Mesenchymal stem cell (in vitro differentiated cells and primary cell): ENCODE measurements around the gene BTG4.

Source experiments
- DNase-seq: peaks from one replicate; pipeline ENCODE4 v3.0.0-alpha.2; 2013
- H2AFZ ChIP-seq: one replicate; pipeline ENCODE4 v1.6.1; 2013; ENCODE audit warnings: low read depth, mild to moderate bottlenecking, control low read depth, inconsistent platforms, low read length, moderate library complexity
- H2AK5ac ChIP-seq: 2 replicates; pipeline ENCODE4 v1.6.1; 2013; ENCODE audit warnings: low read length, moderate library complexity, mild to moderate bottlenecking, inconsistent platforms; ENCODE audit not compliant: severe bottlenecking
- H2BK120ac ChIP-seq: one replicate; pipeline ENCODE4 v1.6.1; 2013; ENCODE audit warnings: low read depth, mild to moderate bottlenecking, inconsistent platforms, low read length, moderate library complexity
- H2BK12ac ChIP-seq, 2 experiments: one replicate each; pipeline ENCODE4 v1.6.1; 2013; ENCODE audit warnings: inconsistent platforms in 2 of 2, low read length in 2 of 2, mild to moderate bottlenecking in 2 of 2, moderate library complexity in 2 of 2, control low read depth in 1 of 2
- H2BK15ac ChIP-seq: one replicate; pipeline ENCODE4 v1.6.1; 2013; ENCODE audit warnings: mild to moderate bottlenecking, low read depth, inconsistent platforms; ENCODE audit not compliant: poor library complexity, severe bottlenecking
- H2BK5ac ChIP-seq: 2 replicates; pipeline ENCODE4 v1.6.1; 2013; ENCODE audit warnings: low read depth, mild to moderate bottlenecking, low read length, control low read depth, inconsistent platforms; ENCODE audit not compliant: poor library complexity, severe bottlenecking
- H3K14ac ChIP-seq, 2 experiments: one replicate each; pipeline ENCODE4 v1.6.1; 2013; ENCODE audit warnings: inconsistent platforms in 2 of 2, low read length in 2 of 2, control low read depth in 1 of 2, mild to moderate bottlenecking in 1 of 2, moderate library complexity in 1 of 2
- H3K18ac ChIP-seq, 2 experiments: one replicate each; pipeline ENCODE4 v1.6.1; 2013; ENCODE audit warnings: inconsistent platforms in 2 of 2, low read length in 2 of 2, control low read depth in 1 of 2, low read depth in 1 of 2, mild to moderate bottlenecking in 1 of 2
- H3K23ac ChIP-seq, 2 experiments: one replicate each; pipeline ENCODE4 v1.6.1; 2013; ENCODE audit warnings: inconsistent platforms in 2 of 2, low read length in 2 of 2, mild to moderate bottlenecking in 2 of 2, moderate library complexity in 2 of 2, control low read depth in 1 of 2
- H3K27ac ChIP-seq: 2 replicates; pipeline ENCODE4 v1.5.1; 2013; ENCODE audit warnings: mild to moderate bottlenecking, moderate library complexity, low read length, control low read depth, inconsistent platforms; ENCODE audit not compliant: poor library complexity, severe bottlenecking
- H3K27me3 ChIP-seq, 2 experiments: 2 replicates each; pipeline versions ENCODE4 v1.6.1 to v1.7.0; 2013; ENCODE audit warnings: low read length in 2 of 2, mild to moderate bottlenecking in 2 of 2, moderate library complexity in 2 of 2, control low read depth in 1 of 2, inconsistent platforms in 1 of 2; ENCODE audit not compliant: control insufficient read depth in 1 of 2, insufficient read depth in 1 of 2
- H3K36me3 ChIP-seq, 2 experiments: 2 replicates each; pipeline versions ENCODE4 v1.6.1 to v1.7.0; 2013; ENCODE audit warnings: low read length in 2 of 2, control low read depth in 1 of 2, inconsistent platforms in 1 of 2, low read depth in 1 of 2, mild to moderate bottlenecking in 1 of 2; ENCODE audit not compliant: insufficient read depth in 2 of 2, control insufficient read depth in 1 of 2
- H3K4ac ChIP-seq, 2 experiments: one replicate each; pipeline ENCODE4 v1.6.1; 2013; ENCODE audit warnings: inconsistent platforms in 2 of 2, low read length in 2 of 2, mild to moderate bottlenecking in 2 of 2, moderate library complexity in 2 of 2, control low read depth in 1 of 2, low read depth in 1 of 2
- H3K4me1 ChIP-seq: 2 replicates; pipeline ENCODE4 v1.6.1; 2013; ENCODE audit warnings: low read depth, low read length, control low read depth; ENCODE audit not compliant: control insufficient read depth, insufficient read depth
- H3K4me2 ChIP-seq: 2 replicates; pipeline ENCODE4 v1.6.1; 2013; ENCODE audit warnings: low read length, mild to moderate bottlenecking, inconsistent platforms; ENCODE audit not compliant: poor library complexity, severe bottlenecking
- H3K4me3 ChIP-seq, 2 experiments: 2 replicates each; pipeline versions ENCODE4 v1.5.1 to v1.7.0; 2013; ENCODE audit warnings: low read length in 2 of 2, mild to moderate bottlenecking in 2 of 2, control low read depth in 1 of 2, low read depth in 1 of 2; ENCODE audit not compliant: insufficient read depth in 1 of 2
- H3K79me1 ChIP-seq: replicated peaks from 2 replicates; pipeline ENCODE4 v1.6.1; 2013; ENCODE audit warnings: mild to moderate bottlenecking, control low read depth, low read length, inconsistent platforms; ENCODE audit not compliant: poor library complexity, severe bottlenecking
- H3K9ac ChIP-seq: 2 replicates; pipeline ENCODE4 v1.7.0; 2013; ENCODE audit warnings: mild to moderate bottlenecking, low read length, moderate library complexity
- H3K9me3 ChIP-seq: 2 replicates; pipeline ENCODE4 v1.7.0; 2013; ENCODE audit warnings: mild to moderate bottlenecking, low read length; ENCODE audit not compliant: control insufficient read depth
- H4K8ac ChIP-seq: one replicate; pipeline ENCODE4 v1.6.1; 2013; ENCODE audit warnings: inconsistent platforms, mild to moderate bottlenecking, low read length, moderate library complexity
- H4K91ac ChIP-seq: one replicate; pipeline ENCODE4 v1.6.1; 2013; ENCODE audit warnings: mild to moderate bottlenecking, low read length, inconsistent platforms
- WGBS: methylation state at CpG from one replicate; pipeline ENCODE4 v1.1.7; 2013; ENCODE audit warnings: mixed read lengths; 5-methylcytosine and 5-hydroxymethylcytosine counted together

The BTG4 gene

DNA sequence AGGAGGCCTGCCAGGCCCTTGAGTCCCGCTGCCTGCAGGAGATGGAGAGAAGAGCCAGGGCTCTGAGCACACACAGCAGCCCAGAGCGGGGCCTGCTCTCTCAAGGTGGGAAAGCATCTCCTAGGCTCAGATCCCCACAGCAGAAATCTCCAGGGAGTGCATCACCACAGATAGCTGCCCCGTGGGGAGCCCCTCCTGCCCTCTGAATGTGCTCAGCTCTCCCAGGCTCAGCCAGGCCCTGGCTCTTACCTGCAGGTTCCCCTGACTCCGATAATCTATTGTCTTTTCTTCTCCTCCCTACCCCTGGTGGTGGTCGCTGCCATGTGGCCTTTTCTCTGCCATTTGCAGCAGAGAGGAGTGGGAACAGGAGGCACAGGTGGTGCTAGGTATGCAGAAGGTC lies 49.9 kb downstream of the BTG4 start:
- H3K79me1 ChIP-seq: no peaks in the 10 kb centered on the region
- H3K23ac ChIP-seq: no peak overlapping the region
- no peaks in the 10 kb centered on the region for H3K4me1 ChIP-seq
- H3K27ac ChIP-seq: no peak overlapping the region
- no peaks in the 10 kb centered on the region for H3K9me3 ChIP-seq
- H3K18ac ChIP-seq: no peak overlapping the region
- H3K4me3 ChIP-seq: no peak overlapping the region
- no peak overlapping the region for H2BK12ac ChIP-seq
- H3K9ac ChIP-seq: no peak overlapping the region
- no peak overlapping the region for H2BK15ac ChIP-seq
- H3K14ac ChIP-seq: no peak overlapping the region
- H2AK5ac ChIP-seq: no peak overlapping the region
- H4K8ac ChIP-seq: no peak overlapping the region
- H2AFZ ChIP-seq: no peak overlapping the region
- H2BK120ac ChIP-seq: no peak overlapping the region
- no peak overlapping the region for H2BK5ac ChIP-seq
- H3K27me3 ChIP-seq: peaks cover 13 to 25% of the 10 kb centered on the region in 2 experiments
- WGBS: 75% methylated on average over 4 of the region's 5 CpGs
- DNase-seq: no peak
- H3K4ac ChIP-seq: no peak overlapping the region
- H3K36me3 ChIP-seq: no peaks in the 10 kb centered on the region
- H3K4me2 ChIP-seq: no peak overlapping the region
- H4K91ac ChIP-seq: no peak overlapping the region

DNA sequence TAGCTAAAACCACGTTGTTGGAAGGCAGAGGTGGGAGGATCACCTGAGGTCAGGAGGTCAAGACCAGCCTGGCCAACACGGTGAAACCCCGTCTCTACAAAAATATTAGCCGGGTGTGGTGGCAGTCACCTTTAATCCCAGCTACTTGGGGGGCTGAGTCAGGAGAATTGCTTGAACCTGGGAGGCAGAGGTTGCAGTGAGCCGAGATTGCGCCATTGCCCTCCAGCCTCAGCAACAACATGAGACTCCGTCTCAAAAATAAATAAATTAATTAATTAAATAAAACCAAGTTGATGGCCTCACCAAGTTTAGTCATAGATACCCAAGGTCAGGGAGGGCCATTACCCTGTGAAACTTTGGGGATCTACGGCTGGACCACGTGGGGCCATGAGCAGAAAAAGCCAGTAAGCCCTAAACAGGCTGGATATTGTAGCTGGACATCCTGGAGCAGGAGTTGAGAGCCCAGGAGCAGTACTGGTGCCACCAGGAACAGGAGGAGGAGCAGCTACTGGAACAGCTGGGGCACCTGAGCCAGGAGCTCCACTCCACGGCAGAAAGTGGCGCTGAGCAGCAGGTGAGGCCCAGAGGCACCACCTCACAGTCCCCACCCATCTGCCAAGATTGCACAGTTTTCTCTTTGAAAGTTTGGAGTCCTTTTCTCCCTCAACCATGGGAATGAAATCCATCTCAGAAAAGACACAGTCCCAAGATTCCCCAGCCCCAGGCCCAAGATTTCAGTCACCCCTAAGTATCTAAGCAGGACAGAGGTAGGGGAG lies 50.5 kb downstream of the BTG4 start:
- Histone ChIP-seq H3K4ac (no peak overlapping the region), H3K36me3 (no peaks in the 10 kb centered on the region), H4K91ac (no peak overlapping the region), H2BK5ac (no peak overlapping the region), H3K4me3 (no peak overlapping the region), H3K4me2 (no peak overlapping the region), H2BK120ac (no peak overlapping the region), H4K8ac (no peak overlapping the region), H3K18ac (no peak overlapping the region), H2BK12ac (no peak overlapping the region), H3K14ac (no peak overlapping the region), H3K27me3 (peaks cover 13 to 25% of the 10 kb centered on the region in 2 experiments), H2AFZ (no peak overlapping the region), H2BK15ac (no peak overlapping the region), H3K9ac (no peak overlapping the region), H3K4me1 (no peaks in the 10 kb centered on the region), H2AK5ac (no peak overlapping the region), H3K79me1 (no peaks in the 10 kb centered on the region), H3K9me3 (no peaks in the 10 kb centered on the region), H3K27ac (no peak overlapping the region), H3K23ac (no peak overlapping the region)
- no peak for DNase-seq
- WGBS: 86% methylated on average over 9 of the region's 11 CpGs

DNA sequence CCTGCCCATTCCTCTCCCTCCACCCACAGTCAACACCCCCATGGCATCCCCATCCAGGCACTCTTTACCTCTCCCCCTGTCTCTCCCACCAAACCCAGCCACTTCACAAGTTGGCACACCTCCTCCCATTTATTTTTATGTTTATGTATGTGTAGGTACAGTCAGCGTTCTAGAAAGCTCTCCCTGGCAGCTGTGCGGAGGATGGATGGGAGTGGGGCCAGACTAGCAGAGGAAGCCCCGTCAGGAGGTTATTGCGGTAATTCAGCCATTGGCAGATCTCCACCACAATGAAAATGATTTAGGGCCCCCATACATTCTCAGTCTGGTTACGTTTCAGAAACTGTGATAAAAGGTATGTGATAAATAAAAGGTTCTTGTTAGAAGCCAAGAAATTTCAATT lies 51.3 kb downstream of the BTG4 start:
- Histone ChIP-seq H2BK12ac (no peak overlapping the region), H3K4ac (no peak overlapping the region), H4K8ac (no peak overlapping the region), H3K9me3 (no peaks in the 10 kb centered on the region), H2AK5ac (no peak overlapping the region), H3K36me3 (no peaks in the 10 kb centered on the region), H3K9ac (no peak overlapping the region), H3K27ac (no peak overlapping the region), H3K4me2 (no peak overlapping the region), H2BK120ac (no peak overlapping the region), H2BK5ac (no peak overlapping the region), H3K79me1 (no peaks in the 10 kb centered on the region), H3K14ac (no peak overlapping the region), H3K27me3 (peaks cover 13 to 25% of the 10 kb centered on the region in 2 experiments), H4K91ac (no peak overlapping the region), H3K23ac (no peak overlapping the region), H3K4me3 (no peak overlapping the region), H3K4me1 (no peaks in the 10 kb centered on the region), H2AFZ (no peak overlapping the region), H3K18ac (no peak overlapping the region), H2BK15ac (no peak overlapping the region)
- 90% methylated on average over 3 of the region's 5 CpGs for WGBS
- DNase-seq: no peak

DNA sequence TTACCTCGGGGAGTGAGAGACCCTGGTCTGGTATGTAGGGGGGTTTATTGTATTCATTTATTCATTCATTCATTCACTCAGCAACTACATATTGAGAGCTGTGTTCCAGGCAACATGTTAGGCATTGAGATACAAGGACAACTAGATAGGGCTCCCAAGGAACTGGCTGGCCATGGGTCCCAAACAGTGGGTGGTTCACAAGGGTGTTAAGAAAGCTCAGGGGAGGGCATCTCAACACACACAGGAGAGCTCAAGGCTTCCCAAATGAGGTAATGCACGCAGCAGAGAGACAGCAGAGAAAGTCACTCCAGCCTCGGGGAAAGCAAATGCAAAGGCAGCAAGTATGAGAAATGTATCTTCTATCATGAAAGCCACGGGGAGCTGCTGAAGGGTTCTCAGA lies 51.8 kb downstream of the BTG4 start:
- H2BK15ac ChIP-seq: no peak overlapping the region

More for the DNA sequence above, 51.8 kb downstream of the BTG4 start:
- no peaks in the 10 kb centered on the region for H3K36me3 ChIP-seq
- H3K9me3 ChIP-seq: no peaks in the 10 kb centered on the region
- H2BK5ac ChIP-seq: no peak overlapping the region
- H3K79me1 ChIP-seq: no peaks in the 10 kb centered on the region
- no peak overlapping the region for H2BK120ac ChIP-seq
- no peak overlapping the region for H2AFZ ChIP-seq
- H4K91ac ChIP-seq: no peak overlapping the region
- no peak overlapping the region for H2AK5ac ChIP-seq
- no peak overlapping the region for H3K4ac ChIP-seq
- peaks cover 13 to 25% of the 10 kb centered on the region in 2 experiments for H3K27me3 ChIP-seq
- no peak overlapping the region for H3K9ac ChIP-seq
- DNase-seq: no peak
- WGBS: 87% methylated on average over 2 of the region's 4 CpGs
- no peak overlapping the region for H2BK12ac ChIP-seq
- no peaks in the 10 kb centered on the region for H3K4me1 ChIP-seq
- H3K18ac ChIP-seq: no peak overlapping the region
- H3K27ac ChIP-seq: no peak overlapping the region
- H3K4me3 ChIP-seq: no peak overlapping the region
- no peak overlapping the region for H3K14ac ChIP-seq
- H4K8ac ChIP-seq: no peak overlapping the region
- no peak overlapping the region for H3K4me2 ChIP-seq
- no peak overlapping the region for H3K23ac ChIP-seq
